ENCODE results near the gene MPRIP. TPM values are rescaled to one million over a fixed set of nuclear protein-coding genes. Genes with fewer than 3 reads are reported as not detected.

MPRIP gene
- total and polyA plus RNA-seq, 2 of the 13 experiments (the other 11 are each of a cell fraction or from before 2014, with no cell fraction given): 50.2 to 52.4 TPM

DNA sequence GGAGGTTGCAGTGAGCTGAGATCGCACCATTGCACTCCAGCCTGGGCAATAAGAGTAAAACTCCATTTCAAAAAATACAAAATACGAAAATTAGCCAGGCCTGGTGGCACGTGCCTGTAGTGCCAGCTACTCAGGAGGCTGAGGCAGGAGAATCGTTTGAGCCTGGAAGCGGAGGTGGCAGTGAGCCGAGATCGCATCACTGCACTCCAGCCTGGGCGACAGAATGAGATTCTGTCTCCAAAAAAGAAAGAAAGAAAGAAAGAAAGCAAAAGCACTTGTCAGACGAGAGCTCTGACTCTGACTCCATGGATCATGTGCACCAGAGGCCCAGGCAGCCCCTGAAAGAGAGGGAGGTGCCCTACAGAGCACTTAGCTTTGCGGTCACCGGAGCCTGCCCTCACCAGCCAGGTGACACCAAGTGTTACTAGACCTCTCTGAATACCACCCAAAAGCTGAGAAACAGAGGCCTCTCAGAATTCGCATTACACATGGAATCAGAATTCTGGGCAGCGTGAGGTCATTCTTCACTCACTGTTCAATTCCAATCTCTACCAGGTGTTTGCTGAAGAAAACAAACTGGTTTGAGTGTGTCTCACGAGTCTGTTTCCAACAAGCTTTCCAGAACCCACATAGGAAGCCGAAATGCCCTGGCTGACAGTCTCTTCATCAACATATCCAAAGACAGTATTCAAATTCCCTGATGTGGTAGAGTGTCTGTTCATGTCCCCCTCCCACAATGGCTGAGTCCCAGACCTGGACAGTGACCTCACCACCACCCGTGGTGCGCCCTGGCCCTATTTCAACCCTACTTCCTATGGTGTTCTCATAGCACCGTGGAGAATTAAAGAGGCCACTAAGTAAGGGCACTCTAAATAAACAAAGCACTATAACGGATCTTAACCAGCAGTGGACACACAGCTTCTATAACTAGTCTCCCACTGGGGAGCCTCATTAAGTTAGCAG lies 193.2 kb downstream of the MPRIP start (continued):
- TF ChIP-seq CREM (IDR thresholded peaks at IDR 0.05) (no peak), CREM (CRISPR knock-in tag; IDR thresholded peaks at IDR 0.05) (no peak)

DNA sequence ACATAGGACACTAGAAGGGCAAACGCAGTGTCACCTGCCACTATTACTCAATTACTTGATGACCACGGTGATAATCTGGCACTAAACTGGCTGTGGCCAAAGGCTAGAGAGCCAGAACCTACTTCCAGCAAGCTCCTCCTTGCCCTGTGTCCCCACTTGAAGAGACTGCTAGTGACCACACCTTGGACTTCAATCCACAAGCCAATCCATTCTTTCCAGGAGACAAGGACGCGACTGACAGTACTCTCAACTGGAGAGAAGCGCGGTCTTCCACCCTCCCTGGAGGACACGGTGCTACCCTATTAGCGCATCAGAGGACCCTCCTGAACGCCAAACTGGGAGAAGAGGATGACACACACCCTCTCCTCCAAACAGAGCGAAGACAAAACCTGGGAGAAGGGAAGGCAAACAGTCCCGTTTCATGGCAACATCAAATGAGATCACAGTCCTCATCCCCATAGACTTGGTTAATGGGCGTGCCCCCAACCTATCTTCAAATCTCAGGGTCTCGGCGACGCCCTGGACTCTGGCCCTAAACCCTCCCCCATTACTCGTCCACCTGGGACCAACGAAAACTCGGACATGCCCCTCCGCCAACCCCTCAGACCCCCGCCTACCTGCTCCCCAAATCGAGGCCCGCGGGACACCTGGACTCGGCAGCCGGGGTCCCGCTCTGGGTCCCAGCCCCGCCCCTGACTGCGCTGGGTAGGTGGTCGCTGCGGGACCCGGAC lies 194.2 kb downstream of the MPRIP start:
- H3K9me3 ChIP-seq (ENCODE audit: low read length): no peaks in the 10 kb centered on the region
- peaks cover 54% of the 10 kb centered on the region for H3K4me1 ChIP-seq (ENCODE audit: insufficient read depth, low read length)
- H3K4me3 ChIP-seq (replicated peaks in 1 of 3; ENCODE audit: insufficient read depth in 1 of 3, low read depth in 2 of 3, low read length in 3 of 3): peak overlapping the region; percentile 87 to 95 (median 91)
- H3K79me2 ChIP-seq (ENCODE audit: insufficient read depth, low read length): peaks cover 28% of the 10 kb centered on the region
- H4K20me1 ChIP-seq (ENCODE audit: insufficient read depth, low read length): no peaks in the 10 kb centered on the region
- DNase-seq (ENCODE audit: low spot score) (peak; percentile 50), ATAC-seq (peak; percentile 44), FAIRE-seq (no peak)
- peak overlapping the region; percentile 92 for H3K27ac ChIP-seq (ENCODE audit: extremely low read length, insufficient read depth, low read length)
- intact Hi-C loops (cut with micrococcal nuclease; ENCODE audit: unreplicated experiment): no loop called here
- in situ Hi-C loops (cut with HindIII; ENCODE audit: extremely low pct_ligation_motif_present, low pct_unique_long_range_greater_than_20kb): no loop called here
- H3K36me3 ChIP-seq (replicated peaks in 1 of 2; ENCODE audit: control insufficient read depth in 1 of 2, insufficient read depth in 2 of 2, low read length in 2 of 2): peaks cover 2 to 13% of the 10 kb centered on the region in 2 experiments
- peak overlapping the region; percentile 88 for H3K4me2 ChIP-seq (ENCODE audit: low read depth, low read length)
- CTCF ChIA-PET (ENCODE audit: low intra/inter-chr PET ratio, low total read pairs): no interaction called here
- WGBS (ENCODE audit: low lambda C conversion rate): 0% methylated on average over 9 of the region's 31 CpGs
- H2AFZ ChIP-seq (ENCODE audit: low read length): no peak overlapping the region
- peak overlapping the region; percentile 94 for H3K9ac ChIP-seq (ENCODE audit: insufficient read depth, low read depth, low read length)
- POLR2A ChIA-PET: interaction anchor here (0.7 to 2.8 kb wide), 8 partner anchors 17 to 204 kb away, joined by 3 to 12 read pairs (median 4); partner anchors contain the start of genes COPS3, MPRIP and PLD6
- BruUV-seq (replicated peaks): TSS peak; percentile 88
- no peaks in the 10 kb centered on the region for H3K27me3 ChIP-seq (ENCODE audit: control insufficient read depth in 1 of 2, insufficient read depth in 2 of 2, low read length in 2 of 2)
- TF ChIP-seq NCOA2 (CRISPR knock-in tag; IDR thresholded peaks at IDR 0.05) (no peak), HDAC6 (IDR thresholded peaks at IDR 0.05; ENCODE audit: low read depth, low read length) (no peak), JUND (CRISPR knock-in tag; IDR thresholded peaks at IDR 0.05) (0 out of 2 replicates have a peak, but pooled peaks have one; percentile 38), ZNF607 (CRISPR knock-in tag; IDR thresholded peaks at IDR 0.05; ENCODE audit: borderline replicate concordance) (no peak), CEBPB (IDR thresholded peaks at IDR 0.05; ENCODE audit: borderline replicate concordance, low read depth, low read length) (no peak), MEF2D (CRISPR knock-in tag; IDR thresholded peaks at IDR 0.05) (no peak), ATRX (CRISPR knock-in tag; IDR thresholded peaks at IDR 0.05; ENCODE audit: borderline replicate concordance) (no peak), SMARCE1 (IDR thresholded peaks at IDR 0.05; ENCODE audit: borderline replicate concordance) (no peak), KDM4B (CRISPR knock-in tag; IDR thresholded peaks at IDR 0.05) (no peak), EEA1 (CRISPR knock-in tag; IDR thresholded peaks at IDR 0.05; ENCODE audit: borderline replicate concordance) (0 out of 2 replicates have a peak, but pooled peaks have one; percentile 42), ZNF317 (CRISPR knock-in tag; IDR thresholded peaks at IDR 0.05) (no peak), ZNF792 (CRISPR knock-in tag; IDR thresholded peaks at IDR 0.05) (peak; percentile 38; the same call in 1 of the 2 replicates), ASH2L (IDR thresholded peaks at IDR 0.05; ENCODE audit: insufficient read length, low read depth, low read length) (peak; percentile 12)
- TF ChIP-seq, protein P1, sequence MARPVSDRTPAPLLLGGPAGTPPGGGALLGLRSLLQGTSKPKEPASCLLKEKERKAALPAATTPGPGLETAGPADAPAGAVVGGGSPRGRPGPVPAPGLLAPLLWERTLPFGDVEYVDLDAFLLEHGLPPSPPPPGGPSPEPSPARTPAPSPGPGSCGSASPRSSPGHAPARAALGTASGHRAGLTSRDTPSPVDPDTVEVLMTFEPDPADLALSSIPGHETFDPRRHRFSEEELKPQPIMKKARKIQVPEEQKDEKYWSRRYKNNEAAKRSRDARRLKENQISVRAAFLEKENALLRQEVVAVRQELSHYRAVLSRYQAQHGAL (CRISPR knock-in tag; IDR thresholded peaks at IDR 0.05; ENCODE audit: not compliant biosample characterization): no peak
- TF ChIP-seq, protein P2, sequence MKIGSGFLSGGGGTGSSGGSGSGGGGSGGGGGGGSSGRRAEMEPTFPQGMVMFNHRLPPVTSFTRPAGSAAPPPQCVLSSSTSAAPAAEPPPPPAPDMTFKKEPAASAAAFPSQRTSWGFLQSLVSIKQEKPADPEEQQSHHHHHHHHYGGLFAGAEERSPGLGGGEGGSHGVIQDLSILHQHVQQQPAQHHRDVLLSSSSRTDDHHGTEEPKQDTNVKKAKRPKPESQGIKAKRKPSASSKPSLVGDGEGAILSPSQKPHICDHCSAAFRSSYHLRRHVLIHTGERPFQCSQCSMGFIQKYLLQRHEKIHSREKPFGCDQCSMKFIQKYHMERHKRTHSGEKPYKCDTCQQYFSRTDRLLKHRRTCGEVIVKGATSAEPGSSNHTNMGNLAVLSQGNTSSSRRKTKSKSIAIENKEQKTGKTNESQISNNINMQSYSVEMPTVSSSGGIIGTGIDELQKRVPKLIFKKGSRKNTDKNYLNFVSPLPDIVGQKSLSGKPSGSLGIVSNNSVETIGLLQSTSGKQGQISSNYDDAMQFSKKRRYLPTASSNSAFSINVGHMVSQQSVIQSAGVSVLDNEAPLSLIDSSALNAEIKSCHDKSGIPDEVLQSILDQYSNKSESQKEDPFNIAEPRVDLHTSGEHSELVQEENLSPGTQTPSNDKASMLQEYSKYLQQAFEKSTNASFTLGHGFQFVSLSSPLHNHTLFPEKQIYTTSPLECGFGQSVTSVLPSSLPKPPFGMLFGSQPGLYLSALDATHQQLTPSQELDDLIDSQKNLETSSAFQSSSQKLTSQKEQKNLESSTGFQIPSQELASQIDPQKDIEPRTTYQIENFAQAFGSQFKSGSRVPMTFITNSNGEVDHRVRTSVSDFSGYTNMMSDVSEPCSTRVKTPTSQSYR (CRISPR knock-in tag; IDR thresholded peaks at IDR 0.05; ENCODE audit: borderline replicate concordance): peak; percentile 26; the same call in 1 of the 2 replicates
